NCI-H1417 treated with DMSO at 0.1 percent for 48 hours (cell line): Measurements from ENCODE around the gene UPK1B.
"Not testable (repeated sequence)": the region's sequence is repeated elsewhere in the genome, so short reads cannot be mapped to it uniquely, and the experiment has no call there.

Source experiments
- DNase-seq: peaks from one replicate; lab custom pipeline; 2025; lab: John Stamatoyannopoulos, UW

The UPK1B gene

DNA sequence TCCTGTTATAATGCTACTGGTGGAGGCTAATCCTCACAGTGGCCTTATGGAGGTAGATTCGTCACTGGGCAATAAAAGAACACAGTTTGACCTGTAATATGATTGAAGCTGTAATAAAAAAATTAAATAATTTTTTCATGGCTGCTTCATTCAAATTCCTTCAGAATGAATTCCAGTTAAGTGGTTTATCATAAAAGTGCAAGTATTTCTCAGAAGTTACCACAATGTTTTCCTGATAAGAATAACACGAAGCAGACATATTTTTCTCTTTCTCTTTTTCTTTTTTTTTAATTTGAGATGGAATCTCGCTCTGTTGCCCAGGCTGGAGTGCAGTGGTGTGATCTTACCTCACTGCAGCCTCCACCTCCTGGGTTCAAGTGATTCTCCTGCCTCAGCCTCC lies 51.7 kb downstream of the UPK1B start:
- no peak for DNase-seq

DNA sequence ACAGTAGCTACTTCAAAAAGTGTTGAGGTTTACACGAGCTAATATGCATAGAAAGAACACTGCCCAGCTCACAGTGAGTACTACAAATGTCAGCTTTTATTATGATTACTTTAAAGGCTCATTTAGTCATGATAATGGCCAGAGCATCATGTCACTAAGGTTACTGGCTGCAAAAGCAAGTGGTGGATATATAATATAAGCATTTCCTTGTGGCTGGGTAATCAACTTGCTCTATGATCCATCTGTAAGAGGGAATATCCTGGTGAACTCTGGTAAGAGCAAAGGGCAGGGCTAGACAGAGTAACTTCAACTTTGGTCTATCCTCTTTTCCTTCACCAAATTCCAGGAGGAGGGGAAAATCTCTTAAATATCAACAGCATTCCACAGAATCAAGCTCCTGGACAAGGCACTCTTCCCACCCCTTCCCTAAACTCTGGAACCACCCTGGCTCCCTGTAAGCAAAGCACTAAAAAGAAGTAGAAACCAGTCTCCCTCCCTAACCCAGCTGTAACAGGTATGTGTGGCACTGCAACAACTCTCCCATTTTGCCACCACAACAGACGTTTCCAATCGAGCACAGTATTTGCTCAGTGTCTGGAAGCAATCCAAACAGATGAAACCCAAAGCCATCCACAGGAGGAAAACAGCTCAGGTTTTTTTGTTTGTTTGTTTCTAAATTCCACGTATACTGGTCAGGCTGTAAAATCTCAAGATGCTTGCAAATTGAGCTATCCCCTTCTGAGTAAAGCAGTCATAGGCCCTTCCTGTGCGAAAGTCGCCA lies 53.9 kb downstream of the UPK1B start:
- no peak for DNase-seq

DNA sequence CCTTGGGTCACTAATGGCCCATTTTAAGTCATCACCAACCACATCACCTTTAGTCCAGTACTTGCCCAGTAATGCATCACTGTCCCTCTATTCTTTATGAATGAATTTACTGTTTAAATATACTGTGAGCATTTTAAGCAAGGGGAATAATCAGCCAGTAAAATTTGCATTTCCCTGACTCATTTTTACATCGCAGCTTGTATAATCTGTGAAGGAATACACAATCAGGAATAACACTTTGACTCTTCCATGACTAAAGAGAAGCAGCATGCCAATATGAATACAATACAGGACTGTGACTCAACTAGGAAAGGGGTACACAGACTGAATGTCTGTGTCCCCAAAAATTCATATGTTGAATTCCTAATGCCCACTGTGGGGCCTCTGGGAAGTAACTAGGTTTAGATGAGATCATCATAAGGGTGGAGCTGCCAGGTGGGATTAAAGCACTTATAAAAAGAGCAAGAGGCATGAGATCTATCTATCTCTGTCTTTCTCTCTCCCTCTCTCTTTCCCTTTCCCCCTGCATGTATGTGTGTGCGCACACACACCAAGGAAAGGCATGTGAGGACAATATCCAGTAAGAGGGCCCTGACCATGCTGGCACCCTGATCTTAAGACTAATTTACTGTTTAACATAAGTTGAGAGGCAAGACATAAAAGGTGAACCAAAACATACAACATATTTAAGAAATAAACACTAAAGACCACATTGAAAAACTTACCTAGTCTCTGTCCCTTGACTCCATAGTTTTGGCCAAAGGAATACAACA lies 55.2 kb downstream of the UPK1B start:
- no peak for DNase-seq

- no peak for DNase-seq
Observed at GRCh38 chr3:119229190-119229589, 55.8 kb downstream of the UPK1B start.

GRCh38 chr3:119230071-119230470 lies 56.7 kb downstream of the UPK1B start:
- no peak for DNase-seq

DNA sequence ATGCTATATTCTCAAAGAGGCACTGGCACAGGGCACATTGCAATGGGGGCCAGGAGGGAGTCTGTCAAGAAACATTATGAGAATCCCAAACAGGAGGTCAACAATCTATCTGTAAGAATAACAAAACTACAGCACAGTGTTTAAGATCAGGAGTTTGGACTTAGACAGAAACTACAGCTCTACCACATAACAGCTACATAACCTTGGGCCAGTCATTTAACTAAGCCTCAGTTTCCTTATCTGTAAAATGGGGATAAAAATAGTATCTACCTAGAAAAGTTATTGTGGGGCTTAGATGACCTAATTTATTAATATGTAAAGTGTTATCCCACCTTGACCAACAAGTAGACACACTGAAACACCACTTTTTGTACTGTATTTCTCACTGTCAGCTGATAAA lies 57.3 kb downstream of the UPK1B start:
- no peak for DNase-seq

- no peak for DNase-seq
Observed at GRCh38 chr3:119234610-119235009, 61.2 kb downstream of the UPK1B start.

DNA sequence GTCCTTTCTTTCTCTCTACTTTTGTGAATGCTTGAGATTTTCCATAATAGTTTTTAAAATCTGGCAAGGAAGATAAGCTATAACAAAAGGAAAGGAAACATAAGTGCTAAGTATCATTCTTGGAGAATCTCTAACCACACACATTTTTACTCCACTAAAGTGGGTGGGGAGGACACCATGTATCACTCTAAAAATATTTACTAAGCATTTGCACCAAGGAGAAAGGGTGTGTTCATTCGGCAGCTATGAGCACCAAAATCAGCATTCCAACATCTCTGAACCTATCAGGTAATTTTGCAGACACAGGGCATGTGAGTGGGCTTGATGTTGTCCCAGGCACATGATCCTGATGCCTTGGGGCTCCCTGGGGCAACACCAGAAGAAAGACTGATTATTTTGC lies 61.8 kb downstream of the UPK1B start:
- no peak for DNase-seq

GRCh38 chr3:119236756-119237155 lies 63.4 kb downstream of the UPK1B start:
- DNase-seq: no peak

DNA sequence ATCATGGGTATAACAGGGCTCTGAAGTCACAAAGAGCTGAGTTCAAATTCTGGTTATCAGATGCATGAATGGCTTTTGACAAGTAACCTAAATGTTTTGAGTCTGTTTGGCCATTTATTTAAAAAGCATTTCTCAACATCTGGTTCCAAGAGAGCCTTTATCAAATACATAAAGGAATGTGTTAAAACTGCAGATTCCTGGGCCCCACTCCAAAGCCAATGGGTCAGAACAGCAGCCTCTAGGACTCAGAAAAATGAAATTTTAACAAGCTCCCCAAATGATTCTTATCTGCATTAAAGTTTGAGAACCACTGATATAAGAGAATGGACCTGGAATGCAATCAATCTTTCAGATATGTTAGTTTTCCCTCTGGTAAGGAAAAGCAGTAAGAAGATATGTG lies 63.9 kb downstream of the UPK1B start:
- no peak for DNase-seq

GRCh38 chr3:119238363-119238762 lies 65.0 kb downstream of the UPK1B start:
- DNase-seq: no peak

DNA sequence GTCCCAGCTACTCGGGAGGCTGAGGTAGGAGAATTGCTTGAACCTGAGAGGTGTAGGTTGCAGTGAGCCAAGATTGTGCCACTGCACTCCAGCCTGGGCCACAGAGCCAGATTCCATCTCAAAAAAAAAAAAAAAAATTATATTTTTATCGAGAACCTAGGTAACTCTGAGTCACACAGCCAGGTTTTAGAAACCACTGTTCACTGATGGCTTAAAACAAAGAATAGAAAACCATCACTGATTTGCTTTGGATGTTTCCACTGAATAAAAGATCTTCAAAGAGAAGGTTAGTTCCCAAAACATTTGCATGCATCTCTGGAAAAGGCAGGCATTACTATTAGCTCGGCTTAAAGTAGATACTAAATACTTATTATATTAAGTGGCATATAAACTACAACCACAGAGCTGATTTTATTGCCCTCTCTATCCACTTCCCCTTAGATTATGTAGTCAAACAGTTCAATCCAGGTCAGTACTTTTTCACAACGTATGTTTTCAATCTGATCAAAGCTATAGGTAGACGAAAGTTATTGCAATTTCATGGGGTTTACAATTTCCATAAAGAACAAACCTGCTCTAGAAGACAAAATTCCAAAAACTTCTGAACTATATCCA lies 65.9 kb downstream of the UPK1B start:
- DNase-seq: no peak

DNA sequence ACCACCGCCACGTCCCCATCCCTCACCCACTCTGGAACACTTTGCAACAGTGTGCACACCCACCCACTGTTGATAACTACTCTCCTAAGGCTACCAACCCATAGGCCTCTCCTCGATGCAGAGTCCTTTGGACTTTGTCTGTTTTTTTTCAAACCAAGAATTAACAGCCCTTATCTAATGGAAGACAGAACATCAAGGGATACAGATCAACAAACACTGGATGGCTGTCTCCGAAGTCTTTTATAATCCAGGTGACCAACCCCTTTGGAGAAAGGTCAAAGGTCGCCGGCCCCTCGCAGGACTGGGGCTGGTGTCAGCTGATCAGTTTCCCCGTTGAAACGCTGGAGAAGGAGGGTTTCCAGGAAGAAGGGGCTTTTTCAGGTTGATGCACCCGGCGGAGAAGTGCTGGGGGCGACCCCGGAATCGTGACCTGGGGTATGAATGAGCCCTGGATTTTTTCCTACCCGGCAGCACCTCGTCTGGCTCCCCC lies 66.7 kb downstream of the UPK1B start:
- DNase-seq: no peak

DNA sequence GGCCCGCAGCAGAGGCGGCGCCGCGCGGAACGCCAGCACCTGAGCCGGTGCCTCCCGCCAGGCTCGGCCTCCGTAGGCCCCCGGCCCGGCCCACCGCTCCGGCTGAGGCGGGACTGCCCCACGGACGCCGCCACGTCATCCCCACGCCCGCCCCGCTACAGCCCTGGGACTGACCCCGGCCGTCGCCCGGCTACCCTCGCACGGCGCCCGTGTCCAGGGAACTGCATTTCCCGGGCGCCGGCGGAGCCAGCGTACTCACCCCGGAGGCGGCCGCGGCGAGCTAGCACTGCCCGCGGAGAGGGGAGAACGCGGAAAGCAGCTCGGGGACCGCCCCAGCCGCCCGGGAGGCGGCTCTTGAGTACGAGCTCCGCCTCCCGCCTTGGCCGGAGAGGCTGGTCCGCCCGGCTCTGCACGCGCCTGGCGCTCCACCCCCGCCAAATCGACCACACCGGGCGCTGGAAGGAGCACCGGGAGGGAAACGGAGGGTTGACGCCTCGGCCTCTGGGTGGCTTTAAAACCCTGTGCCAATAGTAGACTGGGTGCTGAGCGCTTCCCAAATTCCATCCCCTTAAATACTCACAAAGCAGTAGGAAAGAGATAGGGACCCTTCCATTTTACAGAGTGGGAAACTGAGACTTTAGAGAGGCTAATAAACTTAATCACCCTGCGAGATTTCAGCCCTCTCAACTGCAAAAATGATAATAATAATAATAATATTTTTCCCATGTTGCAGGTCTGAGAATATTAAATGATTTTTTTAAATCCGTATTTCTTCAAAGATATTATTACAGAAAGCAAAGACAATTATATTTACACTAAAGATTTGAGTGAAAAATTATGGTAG lies 67.4 kb downstream of the UPK1B start, which contains the start of gene B4GALT4:
B4GALT4 (minus strand) TSS at position 288 of the 844 bp plus-strand sequence. CDS start 10,779 bp downstream, outside the sequence.
- DNase-seq: no peak

- DNase-seq: not testable (repeated sequence)
Observed at GRCh38 chr3:119242387-119243057, 69.1 kb downstream of the UPK1B start.

DNA sequence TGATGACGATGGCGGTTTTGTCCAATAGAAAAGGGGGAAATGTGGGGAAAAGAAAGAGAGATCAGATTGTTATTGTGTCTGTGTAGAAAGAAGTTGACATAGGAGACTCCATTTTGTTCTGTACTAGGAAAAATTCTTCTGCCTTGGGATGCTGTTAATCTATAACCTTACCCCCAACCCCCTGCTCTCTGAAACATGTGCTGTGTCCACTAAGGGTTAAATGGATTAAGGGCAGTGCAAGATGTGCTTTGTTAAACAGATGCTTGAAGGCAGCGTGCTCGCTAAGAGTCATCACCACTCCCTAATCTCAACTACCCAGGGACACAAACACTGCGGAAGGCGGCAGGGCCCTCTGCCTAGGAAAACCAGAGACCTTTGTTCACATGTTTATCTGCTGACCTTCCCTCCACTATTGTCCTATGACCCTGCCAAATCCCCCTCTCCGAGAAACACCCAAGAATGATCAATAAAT lies 69.7 kb downstream of the UPK1B start:
- not testable (repeated sequence) for DNase-seq

GRCh38 chr3:119243712-119244111 lies 70.3 kb downstream of the UPK1B start:
- DNase-seq: no peak

DNA sequence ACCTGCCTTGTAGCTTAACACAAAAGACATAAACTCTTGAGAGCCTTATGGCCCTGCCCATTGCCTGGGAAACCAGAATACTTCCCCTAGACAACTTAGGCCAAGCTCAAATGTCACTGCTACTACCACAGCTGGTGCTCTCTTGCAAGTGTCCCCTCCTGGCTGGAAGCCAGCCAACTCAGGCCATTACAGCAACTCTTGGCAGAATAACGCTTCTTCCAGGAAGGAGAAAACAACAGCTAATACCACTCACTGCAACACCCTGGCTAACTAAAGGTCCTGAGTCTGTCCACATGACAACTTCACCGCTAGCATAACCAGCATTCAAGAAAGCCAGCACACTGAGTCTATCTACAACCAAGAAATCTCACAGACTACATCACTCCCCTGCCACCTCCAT lies 72.4 kb downstream of the UPK1B start:
- DNase-seq: no peak
